GM12875 (cell line): Measurements from ENCODE around the gene SYNPO2L.

Experiments used
- H3K4me3 ChIP-seq: one replicate; pipeline ENCODE4 v1.5.1; 2011; ENCODE audit warnings: low read depth, low read length, control low read depth
- CTCF ChIP-seq: IDR thresholded peaks from 2 replicates; pipeline ENCODE4 v1.5.1; 2011; ENCODE audit warnings: low read depth, mild to moderate bottlenecking, control low read depth, inconsistent platforms, low read length, moderate library complexity, borderline replicate concordance; ENCODE audit not compliant: insufficient read depth

The SYNPO2L gene

DNA sequence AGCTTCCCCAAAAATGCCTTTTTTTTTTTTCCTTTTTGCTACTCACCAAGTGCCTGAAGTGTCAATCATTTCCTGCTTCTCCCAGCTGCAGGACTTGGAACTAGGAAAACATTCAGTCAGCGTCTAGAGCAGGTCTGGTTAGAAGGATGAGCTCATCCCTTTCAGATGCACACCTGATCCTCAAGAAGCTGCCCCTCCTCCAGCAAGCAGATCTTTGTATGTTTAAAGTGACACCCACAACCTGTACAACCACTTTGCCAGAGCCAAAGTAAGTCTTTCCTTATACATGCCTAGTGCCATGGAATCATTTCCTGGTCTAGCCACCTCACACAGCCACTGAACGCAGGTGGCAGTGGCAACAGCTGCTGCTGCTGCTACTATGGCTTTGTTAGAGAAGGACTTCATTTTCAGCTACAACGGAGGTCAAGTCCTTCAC is 54.3 kb downstream of the SYNPO2L start:
- no peak overlapping the region for H3K4me3 ChIP-seq
- TF ChIP-seq CTCF, result no peak

- no peak for TF ChIP-seq CTCF
- no peak overlapping the region for H3K4me3 ChIP-seq
These were observed 58.5 kb downstream of the SYNPO2L start for GRCh38 chr10:73597346-73597745.
